HG02759 (cell line): ENCODE measurements around the gene MYRF.

Experiments used
- ATAC-seq: cut with Tn5 transposase; IDR thresholded peaks from one replicate; pipeline ENCODE4 v1.9.1; 2021; ENCODE audit warnings: mild to moderate bottlenecking, moderate library complexity; ENCODE audit not compliant: unreplicated experiment

Gene MYRF

DNA sequence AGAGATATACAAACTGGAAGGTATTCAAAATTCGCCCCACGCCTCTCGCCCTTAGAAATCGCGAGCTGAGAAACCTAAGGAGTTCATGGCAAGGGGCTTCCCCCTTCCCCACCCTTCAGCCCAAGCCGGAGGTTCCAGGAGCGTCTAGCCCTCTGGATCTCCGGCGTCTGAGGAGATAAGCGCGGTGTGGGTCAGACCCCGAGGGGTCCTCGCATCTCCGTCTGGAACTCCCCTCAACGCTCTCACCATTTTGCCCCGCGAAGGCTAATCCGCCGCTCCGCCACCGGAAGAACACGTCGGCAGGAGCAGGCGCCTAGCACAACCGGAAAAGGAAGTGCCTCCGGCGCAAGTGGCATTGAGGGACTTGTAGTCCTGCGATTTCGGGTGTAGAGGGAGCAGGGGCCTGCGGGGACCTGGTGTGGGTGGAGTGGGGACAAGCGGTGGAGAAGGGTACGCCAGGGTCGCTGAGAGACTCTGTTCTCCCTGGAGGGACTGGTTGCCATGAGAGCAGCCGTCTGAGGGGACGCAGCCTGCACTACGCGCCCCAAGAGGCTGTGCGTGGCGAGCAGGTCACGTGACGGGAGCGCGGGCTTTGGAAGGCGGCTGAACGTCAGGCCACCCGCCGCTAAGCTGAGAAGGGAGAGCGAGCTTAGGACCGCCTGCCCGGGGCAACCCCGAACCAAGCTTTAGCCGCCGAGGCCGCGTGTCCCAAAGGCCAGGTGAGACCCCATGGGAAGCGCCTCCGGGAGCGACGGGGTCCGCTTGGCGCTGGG is 40.1 kb downstream of the MYRF start, which contains the start of the genes FEN1 and TMEM258:
Gene FEN1, plus strand, starts transcription at position 602 of the 773 bp plus-strand sequence. CDS start 2,451 bp downstream, outside the sequence.
Gene TMEM258, minus strand, starts transcription at position 290 of the 773 bp plus-strand sequence. Its CDS starts 41 bp downstream, at position 249.
- peak; percentile 89 for ATAC-seq

DNA sequence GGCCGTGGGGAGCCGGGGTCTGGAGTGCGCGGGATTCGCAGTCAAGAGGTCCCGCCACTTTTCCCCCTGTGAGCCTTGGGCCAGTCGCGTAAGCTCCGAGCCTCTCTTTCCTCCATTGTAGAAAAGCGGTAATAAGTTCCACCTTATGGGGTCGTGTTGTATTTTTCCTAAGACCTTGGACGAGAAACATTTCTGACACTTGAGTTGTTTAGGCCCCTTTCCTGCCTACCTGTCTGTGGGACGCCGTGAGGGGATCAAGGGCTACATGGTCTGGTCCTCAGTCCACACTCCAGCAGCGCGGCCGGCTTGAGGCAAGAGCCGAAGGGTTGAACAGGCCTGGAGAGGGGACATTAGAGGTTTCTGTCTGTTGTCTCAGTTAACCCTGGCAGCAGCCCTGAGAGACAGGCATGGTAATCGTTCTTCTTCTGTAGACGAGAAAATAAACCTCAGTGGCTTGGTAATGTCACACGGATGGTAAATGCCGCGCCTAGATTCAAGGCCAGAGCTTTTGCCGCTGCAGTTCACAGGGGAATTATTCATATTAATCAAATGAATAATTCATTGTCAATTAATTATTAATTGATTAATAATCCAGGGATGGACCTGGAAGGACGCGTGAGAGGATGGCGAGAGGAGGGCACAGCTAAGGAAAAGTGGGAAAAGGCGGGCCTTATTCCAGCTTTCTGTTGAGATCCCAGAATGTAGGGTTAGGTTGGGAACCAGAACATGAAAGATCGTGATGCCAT is 40.8 kb downstream of the MYRF start:
- peak; percentile 7 for ATAC-seq

DNA sequence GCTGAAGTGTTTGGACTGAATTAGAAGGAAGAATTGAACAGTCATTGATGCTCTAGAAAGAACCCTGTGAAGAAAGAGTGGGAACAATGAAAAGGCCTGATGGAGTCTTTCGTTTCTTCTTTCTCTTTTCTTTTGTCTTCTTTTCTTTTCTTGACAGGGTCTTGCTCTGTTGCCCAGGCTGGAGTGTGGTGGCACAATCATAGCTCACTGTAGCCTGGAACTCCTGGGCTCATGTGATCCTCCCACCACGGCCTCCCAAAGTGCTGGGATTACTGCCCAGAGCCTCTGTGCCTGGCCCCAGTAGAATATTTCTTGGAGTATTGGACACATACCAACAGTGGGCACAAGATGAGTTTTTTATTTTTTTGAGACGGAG is 41.4 kb downstream of the MYRF start:
- no peak for ATAC-seq

DNA sequence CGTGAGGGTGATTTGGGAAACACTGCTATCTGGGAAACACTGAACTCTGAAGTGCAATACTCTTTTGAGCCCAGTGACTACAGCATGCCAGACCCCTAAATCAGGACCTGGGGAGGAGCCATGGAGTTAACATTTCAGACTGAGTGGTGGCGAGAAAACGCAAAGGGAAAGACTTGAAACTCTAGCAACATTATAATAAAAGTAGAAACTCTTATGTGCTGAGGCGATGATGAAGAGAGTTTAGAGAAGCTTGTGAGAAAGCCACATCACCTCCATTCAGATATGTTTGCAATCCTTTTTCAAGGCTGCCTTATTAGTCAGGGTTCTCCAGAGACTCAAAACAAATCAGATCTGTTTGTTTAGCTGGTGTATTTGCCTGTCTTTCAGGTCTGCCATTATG is 42.1 kb downstream of the MYRF start:
- no peak for ATAC-seq

DNA sequence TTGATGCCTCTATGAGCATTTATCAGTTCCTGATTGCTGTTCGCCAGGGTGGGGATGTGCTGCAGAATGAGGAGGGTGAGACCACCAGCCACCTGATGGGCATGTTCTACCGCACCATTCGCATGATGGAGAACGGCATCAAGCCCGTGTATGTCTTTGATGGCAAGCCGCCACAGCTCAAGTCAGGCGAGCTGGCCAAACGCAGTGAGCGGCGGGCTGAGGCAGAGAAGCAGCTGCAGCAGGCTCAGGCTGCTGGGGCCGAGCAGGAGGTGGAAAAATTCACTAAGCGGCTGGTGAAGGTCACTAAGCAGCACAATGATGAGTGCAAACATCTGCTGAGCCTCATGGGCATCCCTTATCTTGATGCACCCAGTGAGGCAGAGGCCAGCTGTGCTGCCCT is 43.0 kb downstream of the MYRF start:
- no peak for ATAC-seq

DNA sequence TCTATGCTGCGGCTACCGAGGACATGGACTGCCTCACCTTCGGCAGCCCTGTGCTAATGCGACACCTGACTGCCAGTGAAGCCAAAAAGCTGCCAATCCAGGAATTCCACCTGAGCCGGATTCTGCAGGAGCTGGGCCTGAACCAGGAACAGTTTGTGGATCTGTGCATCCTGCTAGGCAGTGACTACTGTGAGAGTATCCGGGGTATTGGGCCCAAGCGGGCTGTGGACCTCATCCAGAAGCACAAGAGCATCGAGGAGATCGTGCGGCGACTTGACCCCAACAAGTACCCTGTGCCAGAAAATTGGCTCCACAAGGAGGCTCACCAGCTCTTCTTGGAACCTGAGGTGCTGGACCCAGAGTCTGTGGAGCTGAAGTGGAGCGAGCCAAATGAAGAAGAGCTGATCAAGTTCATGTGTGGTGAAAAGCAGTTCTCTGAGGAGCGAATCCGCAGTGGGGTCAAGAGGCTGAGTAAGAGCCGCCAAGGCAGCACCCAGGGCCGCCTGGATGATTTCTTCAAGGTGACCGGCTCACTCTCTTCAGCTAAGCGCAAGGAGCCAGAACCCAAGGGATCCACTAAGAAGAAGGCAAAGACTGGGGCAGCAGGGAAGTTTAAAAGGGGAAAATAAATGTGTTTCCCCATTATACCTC is 43.6 kb downstream of the MYRF start:
- no peak for ATAC-seq

DNA sequence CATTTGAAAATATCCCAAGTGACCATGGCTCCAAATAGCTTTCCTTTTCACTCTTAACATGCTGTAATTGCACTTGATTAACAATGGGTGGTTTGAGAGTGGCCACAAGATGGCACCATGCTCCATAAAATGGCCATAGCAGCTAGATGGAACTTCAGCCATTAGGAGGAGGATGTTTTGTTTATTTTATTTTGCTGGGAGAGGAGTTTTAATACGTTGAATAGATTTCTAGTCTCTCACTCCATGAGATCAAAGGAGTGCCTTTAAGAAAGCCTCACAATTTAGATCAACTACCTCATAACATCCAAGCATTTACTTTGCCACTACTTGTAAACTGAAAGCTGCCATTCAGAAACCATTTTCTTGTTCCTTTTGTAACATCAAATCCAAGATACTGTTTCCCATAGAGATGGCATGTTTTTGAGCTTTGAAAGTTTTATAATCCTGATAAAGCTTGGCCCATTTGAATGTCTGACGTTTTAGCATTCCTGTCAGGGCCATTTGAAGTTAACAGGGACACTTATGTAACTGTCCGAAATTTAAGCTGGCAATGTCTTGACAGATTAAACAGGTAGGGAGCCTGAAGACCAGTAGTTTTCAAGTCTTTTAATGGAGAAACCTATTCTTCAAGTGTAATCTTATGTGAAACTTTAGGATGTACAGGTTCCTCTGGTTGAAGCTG is 45.0 kb downstream of the MYRF start:
- ATAC-seq: no peak

DNA sequence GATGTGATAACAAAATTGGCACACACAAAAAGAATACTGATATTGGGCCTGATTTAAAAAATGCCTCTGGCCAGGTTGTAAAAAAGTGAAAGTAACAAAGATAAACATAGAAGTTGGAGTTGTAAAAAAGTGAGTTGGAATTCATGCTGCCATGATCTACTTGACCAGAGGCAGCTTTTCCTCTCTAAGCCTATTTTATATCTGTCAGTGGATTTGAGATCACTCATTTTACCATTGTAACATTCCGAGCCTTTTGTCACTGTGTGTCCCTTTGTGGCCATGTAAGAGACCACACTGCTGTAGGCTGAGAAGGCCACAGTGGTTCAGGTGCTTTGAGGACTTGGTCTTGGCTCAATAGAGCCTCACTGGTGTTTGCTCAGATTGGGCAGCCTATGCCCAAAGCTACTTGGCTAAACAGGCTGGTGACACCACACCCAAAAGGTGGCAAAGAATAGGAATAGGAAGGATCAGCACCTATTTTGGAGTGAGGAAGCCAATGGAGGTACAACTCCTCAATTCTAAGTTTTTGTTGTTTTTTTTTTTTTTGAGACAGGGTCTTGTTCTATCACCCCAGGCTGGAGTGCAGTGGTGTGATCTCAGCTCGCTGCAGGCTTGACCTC is 47.3 kb downstream of the MYRF start:
- ATAC-seq: no peak

DNA sequence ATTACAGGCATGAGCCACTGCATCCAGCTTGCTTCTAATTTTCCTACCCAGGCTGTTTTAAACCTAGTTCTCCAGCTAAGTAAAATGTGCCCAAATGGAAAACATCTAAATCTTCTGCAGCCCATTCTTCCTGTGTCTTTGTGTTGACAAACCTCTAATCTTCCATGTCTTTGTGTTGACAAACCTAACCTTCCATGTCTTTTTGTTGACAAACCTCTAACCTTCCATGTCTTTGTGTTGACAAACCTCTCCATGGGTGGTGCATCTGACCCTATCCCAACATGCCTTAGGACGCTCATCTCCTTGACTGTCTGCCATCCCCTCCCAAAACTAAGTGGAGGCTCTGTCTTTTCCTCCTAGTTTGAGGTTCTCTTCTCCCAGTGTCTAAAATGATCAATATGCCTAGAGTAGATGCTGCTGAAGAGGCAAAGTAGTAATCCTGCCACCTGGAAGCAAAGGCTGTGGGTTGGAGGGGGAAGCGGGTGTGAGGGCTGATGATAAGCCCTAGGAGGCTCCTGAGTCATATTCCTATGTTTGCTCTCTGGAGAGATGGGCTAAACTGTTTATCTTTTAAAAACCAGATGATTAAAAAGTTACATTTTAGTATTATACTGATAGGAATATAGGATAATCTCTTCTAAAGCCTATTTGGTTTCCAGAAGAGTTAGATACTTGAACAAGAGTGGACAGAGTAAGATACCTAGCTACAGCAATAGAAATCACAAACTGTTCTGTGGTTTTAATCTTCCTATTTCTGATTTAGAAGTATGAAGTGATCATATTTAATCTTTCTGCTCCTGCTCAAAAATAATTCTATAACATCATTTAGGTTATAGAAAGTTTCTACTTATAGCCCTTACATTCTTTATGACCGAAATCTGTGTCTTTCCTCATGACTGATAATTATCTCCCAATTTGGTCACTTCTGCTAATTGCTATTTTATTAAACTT is 48.2 kb downstream of the MYRF start:
- ATAC-seq: no peak

DNA sequence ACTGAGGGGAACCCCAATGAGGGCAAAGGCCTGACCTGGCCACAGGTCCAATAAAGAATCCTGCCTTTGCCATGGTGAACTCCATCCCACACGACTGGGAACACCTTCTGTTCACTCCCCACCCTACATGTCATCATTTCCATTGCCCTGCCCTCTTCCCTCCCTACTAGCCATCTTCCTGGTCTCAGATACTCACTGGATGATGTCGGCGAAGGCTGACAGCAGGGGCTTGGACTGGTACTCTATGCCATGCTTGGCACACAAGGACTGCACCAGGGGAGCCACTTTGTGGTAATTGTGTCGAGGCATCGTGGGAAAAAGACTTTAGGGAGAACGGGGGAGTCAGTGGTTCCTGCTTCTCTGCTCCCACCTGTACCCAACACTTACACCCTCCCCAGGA is 50.2 kb downstream of the MYRF start:
- no peak for ATAC-seq

DNA sequence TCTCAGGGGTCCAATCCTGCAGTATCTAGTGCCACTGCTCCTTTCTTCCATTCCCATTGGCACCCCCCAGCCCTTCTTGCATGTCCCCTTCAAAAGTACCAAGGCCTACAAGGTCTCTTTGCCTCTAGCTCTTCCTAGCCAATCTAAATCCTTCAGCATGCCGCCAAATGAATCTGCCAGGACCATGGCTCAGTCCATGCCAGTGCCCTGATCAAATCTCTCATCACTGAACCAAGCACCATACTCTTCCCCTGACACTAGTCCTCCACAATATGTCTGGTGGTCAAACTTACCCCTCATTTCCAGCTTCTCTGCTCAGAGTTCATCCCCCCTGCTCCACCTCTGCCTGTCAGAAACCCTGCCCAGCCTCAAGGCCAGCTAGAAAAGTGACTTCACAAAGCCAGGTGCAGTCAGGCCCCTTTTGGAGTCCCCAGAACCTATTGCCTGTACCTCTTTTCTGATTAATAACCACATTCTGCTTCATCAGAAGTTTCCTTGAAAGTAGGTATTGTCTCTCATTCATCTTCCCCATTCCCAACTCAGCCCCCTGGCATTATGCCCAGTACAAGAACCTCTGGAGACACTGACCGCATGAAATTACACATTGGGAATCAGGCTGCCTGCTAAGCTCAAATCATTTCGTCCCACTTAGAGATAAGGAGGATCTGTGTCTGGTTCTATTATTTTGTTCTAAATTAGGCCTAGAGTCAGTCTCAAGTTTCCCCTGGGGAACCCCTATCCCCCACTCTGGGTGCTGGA is 51.6 kb downstream of the MYRF start:
- no peak for ATAC-seq

DNA sequence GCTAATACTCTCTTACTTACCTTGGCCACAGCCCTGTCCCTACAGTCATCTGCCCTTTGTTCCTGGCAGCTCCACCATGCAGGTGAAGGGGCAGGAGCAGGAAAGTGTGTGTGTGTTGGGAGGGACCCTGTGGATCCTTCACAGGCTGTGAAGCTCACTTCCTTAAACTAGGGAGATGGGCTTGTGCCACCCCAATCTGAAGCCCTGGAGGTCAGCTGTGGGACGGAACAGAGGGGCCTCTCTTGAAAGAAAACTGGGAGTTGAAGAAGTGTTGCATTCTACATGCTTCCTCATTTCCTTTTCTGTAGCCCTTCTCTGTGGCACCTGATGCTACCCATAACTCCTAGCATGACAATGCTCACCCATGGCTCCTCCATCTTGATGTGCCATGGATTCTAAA is 52.7 kb downstream of the MYRF start:
- no peak for ATAC-seq

DNA sequence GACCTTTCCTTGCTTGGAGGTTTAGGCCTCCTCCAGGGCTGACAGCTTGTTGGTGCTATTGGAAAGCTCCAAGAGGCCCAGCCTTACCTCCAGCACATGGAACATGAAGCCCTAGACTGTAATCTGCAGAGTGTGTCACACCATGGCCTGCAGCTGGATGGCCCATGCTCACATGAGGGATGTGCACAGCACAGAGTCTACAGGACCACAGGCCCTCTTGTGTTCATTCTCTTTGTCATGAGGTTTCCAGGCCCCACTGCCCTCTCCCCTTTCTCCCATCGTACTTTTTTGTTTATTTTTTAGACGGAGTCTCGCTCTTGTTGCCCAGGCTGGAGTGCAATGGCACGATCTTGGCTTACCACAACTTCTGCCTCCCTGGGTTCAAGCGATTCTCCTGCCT is 54.3 kb downstream of the MYRF start:
- ATAC-seq: no peak

DNA sequence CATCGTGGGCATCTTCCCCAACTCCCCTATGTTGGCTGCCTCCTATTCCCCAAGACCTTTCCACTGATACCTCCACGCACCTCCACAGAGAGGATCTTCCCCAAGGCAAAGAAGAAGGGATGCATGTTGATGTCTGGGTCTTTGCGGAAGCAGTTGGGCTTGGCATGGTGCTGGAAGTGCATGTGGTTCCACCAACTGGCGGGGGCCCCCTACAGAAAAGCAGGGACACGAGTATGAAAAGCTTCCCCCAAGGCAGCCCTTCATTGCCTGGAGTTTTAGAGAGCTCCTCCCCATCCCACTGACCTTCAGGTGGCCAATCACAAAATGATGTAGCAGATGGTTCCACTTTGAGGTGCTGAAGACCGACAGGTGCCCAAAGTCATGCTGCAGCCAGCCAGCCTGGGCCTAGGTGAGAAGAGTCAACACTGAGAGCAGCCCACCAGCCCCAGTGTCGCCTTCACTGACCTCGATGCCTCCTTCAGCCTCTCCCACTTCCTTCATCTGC is 58.3 kb downstream of the MYRF start:
- ATAC-seq: no peak

DNA sequence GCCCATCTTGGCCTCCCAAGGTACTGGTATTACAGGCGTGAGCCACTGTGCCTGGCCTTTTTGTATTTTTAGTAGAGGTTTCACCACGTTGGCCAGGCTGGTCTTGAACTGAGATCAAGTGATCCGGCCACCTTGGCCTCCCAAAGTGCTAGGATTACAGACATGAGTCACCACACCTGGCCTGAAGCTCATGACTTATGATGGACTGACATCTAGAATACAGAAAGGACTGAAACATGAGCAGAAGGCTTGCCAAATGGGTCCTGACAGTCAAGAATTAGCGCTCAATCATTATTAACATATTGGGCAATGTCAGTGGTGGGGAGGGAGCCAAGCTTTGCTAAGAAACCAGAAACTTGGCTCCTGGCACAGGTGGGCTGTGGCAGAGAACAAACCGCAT is 59.4 kb downstream of the MYRF start:
- ATAC-seq: no peak

DNA sequence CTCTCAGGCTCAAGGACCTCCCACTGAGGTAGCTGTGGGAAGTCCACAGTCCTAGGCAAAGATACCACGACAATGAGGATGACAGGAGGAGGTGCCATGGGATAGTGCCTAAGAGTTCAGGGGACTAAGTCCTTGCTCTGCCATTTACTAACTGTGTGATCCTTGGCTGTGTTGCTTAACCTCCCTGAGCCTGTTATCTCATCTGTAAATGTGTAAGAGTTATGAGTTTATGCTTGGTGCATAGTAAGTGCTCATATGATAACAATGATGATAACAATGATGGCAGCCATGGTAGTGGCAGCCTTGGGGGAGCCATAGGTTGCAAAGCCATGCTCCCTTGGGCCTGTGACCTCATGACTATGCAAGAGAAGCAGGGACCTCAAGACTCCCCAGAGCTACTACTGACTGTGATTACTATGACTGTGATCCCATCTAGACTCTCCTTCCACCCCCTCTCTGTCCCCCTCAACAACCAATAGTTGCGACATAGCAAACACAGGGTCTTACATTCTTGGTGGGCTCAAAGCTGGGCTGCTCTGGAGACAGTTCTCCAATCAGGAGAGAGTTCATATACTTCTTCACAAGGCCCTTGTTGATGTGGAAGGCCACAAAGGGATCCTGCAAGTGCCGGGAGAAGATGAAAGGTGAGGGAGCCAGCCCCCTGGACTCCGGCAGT is 60.4 kb downstream of the MYRF start:
- ATAC-seq: no peak

DNA sequence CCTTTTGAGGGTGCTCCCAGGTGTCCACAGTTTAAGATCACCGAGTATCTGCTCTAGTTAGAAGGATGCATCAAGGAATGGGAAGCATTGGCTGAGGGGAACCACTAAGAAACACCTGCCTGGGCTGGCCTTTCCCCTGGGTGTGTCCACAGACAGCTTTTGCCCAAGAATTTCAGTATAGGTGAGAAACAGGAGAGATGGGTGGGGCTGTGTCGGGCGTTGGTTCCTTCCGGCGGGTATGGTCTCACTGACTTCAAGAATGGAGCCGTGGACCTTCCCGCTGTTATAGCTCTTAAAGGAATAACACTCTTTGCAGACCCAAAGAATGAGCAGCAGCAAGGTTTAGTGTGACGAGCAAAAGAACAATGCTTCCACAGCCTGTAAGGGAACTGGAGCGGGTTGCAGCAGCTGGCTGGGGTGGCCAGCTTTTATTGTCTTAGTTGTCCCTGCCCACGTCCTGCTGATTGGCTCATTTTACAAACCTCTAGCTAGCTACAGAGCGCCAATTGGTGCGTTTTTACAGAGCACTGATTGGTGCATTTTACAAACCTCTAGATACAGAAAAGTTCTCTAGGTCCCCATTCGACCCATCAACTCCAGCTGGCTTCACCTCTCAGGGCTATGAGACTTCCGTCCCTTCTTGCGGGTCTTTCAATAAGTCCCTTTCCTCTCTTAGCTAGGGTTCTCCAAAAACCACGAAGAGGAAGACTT is 62.0 kb downstream of the MYRF start:
- ATAC-seq: no peak
